ENCODE data around the gene PCID2.

The PCID2 gene

GRCh38 chr13:113178070-113178895 lies 30.2 kb downstream of the PCID2 start:
- peaks cover 80% of the 10 kb centered on the region for H3K36me3 ChIP-seq (ENCODE audit: control insufficient read depth, low read length)
- H3K9me3 ChIP-seq (ENCODE audit: control insufficient read depth, insufficient read depth, low read length): no peaks in the 10 kb centered on the region
- H3K4me2 ChIP-seq (ENCODE audit: low read length): no peak overlapping the region
- TF ChIP-seq, protein P1, sequence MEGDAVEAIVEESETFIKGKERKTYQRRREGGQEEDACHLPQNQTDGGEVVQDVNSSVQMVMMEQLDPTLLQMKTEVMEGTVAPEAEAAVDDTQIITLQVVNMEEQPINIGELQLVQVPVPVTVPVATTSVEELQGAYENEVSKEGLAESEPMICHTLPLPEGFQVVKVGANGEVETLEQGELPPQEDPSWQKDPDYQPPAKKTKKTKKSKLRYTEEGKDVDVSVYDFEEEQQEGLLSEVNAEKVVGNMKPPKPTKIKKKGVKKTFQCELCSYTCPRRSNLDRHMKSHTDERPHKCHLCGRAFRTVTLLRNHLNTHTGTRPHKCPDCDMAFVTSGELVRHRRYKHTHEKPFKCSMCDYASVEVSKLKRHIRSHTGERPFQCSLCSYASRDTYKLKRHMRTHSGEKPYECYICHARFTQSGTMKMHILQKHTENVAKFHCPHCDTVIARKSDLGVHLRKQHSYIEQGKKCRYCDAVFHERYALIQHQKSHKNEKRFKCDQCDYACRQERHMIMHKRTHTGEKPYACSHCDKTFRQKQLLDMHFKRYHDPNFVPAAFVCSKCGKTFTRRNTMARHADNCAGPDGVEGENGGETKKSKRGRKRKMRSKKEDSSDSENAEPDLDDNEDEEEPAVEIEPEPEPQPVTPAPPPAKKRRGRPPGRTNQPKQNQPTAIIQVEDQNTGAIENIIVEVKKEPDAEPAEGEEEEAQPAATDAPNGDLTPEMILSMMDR (IDR thresholded peaks at IDR 0.05; ENCODE audit: low read depth, low read length, poor library complexity, severe bottlenecking): no peak
- no peak for TF ChIP-seq EZH2phosphoT487 (IDR thresholded peaks at IDR 0.05; ENCODE audit: borderline replicate concordance, low read length)
- no peaks in the 10 kb centered on the region for H4K20me1 ChIP-seq (ENCODE audit: control insufficient read depth, insufficient read depth, low read depth, low read length)
- H3F3A ChIP-seq (ENCODE audit: control insufficient read depth, insufficient read depth): no peaks in the 10 kb centered on the region
- H3K27ac ChIP-seq (ENCODE audit: low read depth, low read length): no peak overlapping the region
- H3K4me3 ChIP-seq (ENCODE audit: low read length): no peak overlapping the region
- H3K4me1 ChIP-seq (ENCODE audit: control insufficient read depth, low read length): no peaks in the 10 kb centered on the region
- no peaks in the 10 kb centered on the region for H3K27me3 ChIP-seq (ENCODE audit: control insufficient read depth, low read length)
- H3K9me2 ChIP-seq (replicated peaks; ENCODE audit: control insufficient read depth, low read length): no peaks in the 10 kb centered on the region
- H3K79me2 ChIP-seq (ENCODE audit: control insufficient read depth, low read length): no peaks in the 10 kb centered on the region

GRCh38 chr13:113176822-113177221 lies 31.6 kb downstream of the PCID2 start:
- H3K27me3 ChIP-seq (ENCODE audit: control insufficient read depth, low read length): no peaks in the 10 kb centered on the region
- no peaks in the 10 kb centered on the region for H3F3A ChIP-seq (ENCODE audit: control insufficient read depth, insufficient read depth)
- TF ChIP-seq EZH2phosphoT487 (IDR thresholded peaks at IDR 0.05; ENCODE audit: borderline replicate concordance, low read length): no peak
- TF ChIP-seq, protein P1 (IDR thresholded peaks at IDR 0.05; ENCODE audit: low read depth, low read length, poor library complexity, severe bottlenecking): no peak
- H3K27ac ChIP-seq (ENCODE audit: low read depth, low read length): no peak overlapping the region
- H4K20me1 ChIP-seq (ENCODE audit: control insufficient read depth, insufficient read depth, low read depth, low read length): no peaks in the 10 kb centered on the region
- H3K36me3 ChIP-seq (ENCODE audit: control insufficient read depth, low read length): peaks cover 76% of the 10 kb centered on the region
- no peaks in the 10 kb centered on the region for H3K9me2 ChIP-seq (replicated peaks; ENCODE audit: control insufficient read depth, low read length)
- H3K79me2 ChIP-seq (ENCODE audit: control insufficient read depth, low read length): no peaks in the 10 kb centered on the region
- no peaks in the 10 kb centered on the region for H3K9me3 ChIP-seq (ENCODE audit: control insufficient read depth, insufficient read depth, low read length)
- H3K4me3 ChIP-seq (ENCODE audit: low read length): no peak overlapping the region
- no peaks in the 10 kb centered on the region for H3K4me1 ChIP-seq (ENCODE audit: control insufficient read depth, low read length)
- no peak overlapping the region for H3K4me2 ChIP-seq (ENCODE audit: low read length)

DNA sequence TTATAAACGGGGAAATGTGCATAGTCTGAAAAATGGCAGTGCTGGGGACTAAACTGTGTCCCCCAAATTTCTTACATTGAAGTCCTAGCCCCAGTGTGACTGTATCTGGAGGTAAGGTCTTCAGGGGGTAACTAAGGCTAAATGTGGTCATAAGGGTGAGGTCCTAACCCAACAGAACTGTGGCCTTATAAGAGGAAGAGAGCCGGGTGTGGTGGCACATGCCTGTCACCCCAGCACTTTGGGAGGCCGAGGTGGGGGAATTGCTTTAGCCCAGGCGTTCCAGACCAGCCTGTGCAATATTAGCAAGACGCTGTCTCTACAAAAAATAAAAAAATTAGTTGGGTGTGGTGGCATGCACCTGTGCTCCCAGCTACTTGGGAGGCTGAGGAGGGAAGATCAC lies 32.2 kb downstream of the PCID2 start:
- Histone ChIP-seq H3K27ac (ENCODE audit: low read depth, low read length) (no peak overlapping the region), H4K20me1 (ENCODE audit: control insufficient read depth, insufficient read depth, low read depth, low read length) (no peaks in the 10 kb centered on the region), H3K4me3 (ENCODE audit: low read length) (no peak overlapping the region), H3K4me1 (ENCODE audit: control insufficient read depth, low read length) (no peaks in the 10 kb centered on the region), H3K36me3 (ENCODE audit: control insufficient read depth, low read length) (peaks cover 76% of the 10 kb centered on the region), H3K27me3 (ENCODE audit: control insufficient read depth, low read length) (no peaks in the 10 kb centered on the region), H3K4me2 (ENCODE audit: low read length) (no peak overlapping the region), H3K9me2 (replicated peaks; ENCODE audit: control insufficient read depth, low read length) (no peaks in the 10 kb centered on the region), H3K9me3 (ENCODE audit: control insufficient read depth, insufficient read depth, low read length) (no peaks in the 10 kb centered on the region), H3K79me2 (ENCODE audit: control insufficient read depth, low read length) (no peaks in the 10 kb centered on the region), H3F3A (ENCODE audit: control insufficient read depth, insufficient read depth) (no peaks in the 10 kb centered on the region)
- TF ChIP-seq EZH2phosphoT487 (IDR thresholded peaks at IDR 0.05; ENCODE audit: borderline replicate concordance, low read length): no peak
- TF ChIP-seq, protein P1 (IDR thresholded peaks at IDR 0.05; ENCODE audit: low read depth, low read length, poor library complexity, severe bottlenecking): no peak

Data from DOHH2 (cell line).